ENCODE results near the gene PPP1R13B. TPM values are rescaled to one million over a fixed set of nuclear protein-coding genes. Genes with fewer than 3 reads are reported as not detected.

PPP1R13B gene
- total RNA-seq, 1 experiment from 2014 or later = 17.8 TPM

DNA sequence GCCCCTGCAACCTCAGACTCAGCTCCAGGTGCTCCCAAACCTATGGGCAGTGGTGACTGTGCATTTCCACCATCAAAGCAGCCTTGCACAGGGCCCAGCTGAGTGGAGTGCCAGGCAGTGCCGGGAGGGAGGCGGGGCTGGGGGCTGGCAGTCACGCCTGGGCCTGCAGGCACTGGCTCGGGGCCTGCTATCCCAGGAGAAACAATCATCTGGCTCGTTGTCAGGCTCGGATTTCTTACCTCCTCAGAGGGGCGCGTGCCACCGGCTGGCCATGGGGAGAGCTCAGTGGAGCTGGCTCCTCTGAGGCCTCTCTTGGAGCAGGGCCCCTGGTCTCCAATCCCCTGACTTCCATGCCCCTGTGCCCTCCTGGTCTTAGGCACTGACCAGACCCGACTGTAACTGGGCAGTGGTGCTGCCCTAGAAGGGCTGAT, 20.2 kb upstream of the PPP1R13B start:
- no peak overlapping the region for H3K27ac ChIP-seq (ENCODE audit: low read depth, low read length)
- H3K4me1 ChIP-seq (ENCODE audit: control insufficient read depth in 1 of 2, insufficient read depth in 2 of 2, low read length in 2 of 2) = peaks cover 4 to 28% of the 10 kb centered on the region in 2 experiments
- H3K79me2 ChIP-seq (ENCODE audit: insufficient read depth, low read length) = no peaks in the 10 kb centered on the region
- DNase-seq (ENCODE audit: low read depth, low spot score) = no peak
- ChIA-PET POLR2A (no interaction called here), CTCF (no interaction called here), RAD21 (ENCODE audit: low non-redundant PET in 1 of 2, low total read pairs in 2 of 2, uncharacterized antibody in 2 of 2, unreplicated experiment in 2 of 2) (no interaction called here)
- H3K9me2 ChIP-seq (ENCODE audit: insufficient read depth) = no peaks in the 10 kb centered on the region
- H3K36me3 ChIP-seq (ENCODE audit: control insufficient read depth in 1 of 2, insufficient read depth in 2 of 2, low read length in 2 of 2) = no peaks in the 10 kb centered on the region
- no TSS peak for BruUV-seq (replicated peaks)
- H3K4me3 ChIP-seq (replicated peaks in 1 of 2; ENCODE audit: low read depth in 1 of 2, low read length in 2 of 2) = no peak overlapping the region
- H3K9me3 ChIP-seq (ENCODE audit: control insufficient read depth in 1 of 2, insufficient read depth in 1 of 2, low read depth in 1 of 2, low read length in 2 of 2) = no peaks in the 10 kb centered on the region
- no peak overlapping the region; the same call in 1 of the 2 replicates for H3K4me2 ChIP-seq (ENCODE audit: low read length)
- no peaks in the 10 kb centered on the region for H4K20me1 ChIP-seq (ENCODE audit: insufficient read depth)
- no peak overlapping the region for H2AFZ ChIP-seq (ENCODE audit: low read depth, low read length, poor library complexity, severe bottlenecking)
- no peak for TF ChIP-seq YY1 (IDR thresholded peaks at IDR 0.05; ENCODE audit: extremely low read depth, insufficient replicate concordance, low read depth, low read length)
- TF ChIP-seq EGR1 (IDR thresholded peaks at IDR 0.05; ENCODE audit: low read depth) = no peak
- TF ChIP-seq ZNF274 (IDR thresholded peaks at IDR 0.05; ENCODE audit: low read depth, low read length) = no peak
- no peak for TF ChIP-seq EZH2 (IDR thresholded peaks at IDR 0.05)
- no peak for TF ChIP-seq SRF (IDR thresholded peaks at IDR 0.05; ENCODE audit: low read depth)
- TF ChIP-seq SIN3A (IDR thresholded peaks at IDR 0.05; ENCODE audit: low read depth) = no peak
- intact Hi-C loops (cut with micrococcal nuclease) = no loop called here
- H3K9ac ChIP-seq (ENCODE audit: low read length) = no peak overlapping the region
- ATAC-seq = no peak
- no peaks in the 10 kb centered on the region for H3K27me3 ChIP-seq (ENCODE audit: insufficient read depth, low read length)

DNA sequence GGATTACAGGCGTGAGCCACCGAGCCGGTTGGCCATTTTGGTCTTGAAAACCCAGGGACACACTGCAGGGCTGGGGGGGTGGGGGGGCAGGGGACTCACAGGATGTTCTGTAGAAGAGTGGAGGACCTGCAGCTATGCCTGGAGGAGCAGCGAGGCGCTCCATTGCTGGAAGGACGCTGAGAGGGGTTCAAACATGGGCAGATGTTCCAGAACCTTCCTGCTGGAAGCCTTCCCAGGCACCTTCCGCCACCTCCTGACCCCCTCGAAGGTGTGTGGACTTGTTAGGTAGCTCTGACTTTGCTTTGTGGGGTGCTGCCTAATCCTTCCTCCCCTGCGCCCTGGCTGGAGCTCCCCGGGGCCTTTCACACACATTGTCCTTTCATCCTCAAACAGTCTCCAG, 19.6 kb upstream of the PPP1R13B start:
- POLR2A ChIA-PET = no interaction called here
- intact Hi-C loops (cut with micrococcal nuclease) = no loop called here

More for the DNA sequence above, 19.6 kb upstream of the PPP1R13B start:
- ChIA-PET RAD21 (ENCODE audit: low non-redundant PET in 1 of 2, low total read pairs in 2 of 2, uncharacterized antibody in 2 of 2, unreplicated experiment in 2 of 2) (no interaction called here), CTCF (no interaction called here)
- TF ChIP-seq CBX3 (IDR thresholded peaks at IDR 0.05; ENCODE audit: low read depth) (no peak), EGR1 (IDR thresholded peaks at IDR 0.05; ENCODE audit: low read depth) (no peak), EZH2 (IDR thresholded peaks at IDR 0.05) (no peak), SIN3A (IDR thresholded peaks at IDR 0.05; ENCODE audit: low read depth) (no peak), ZFX (IDR thresholded peaks at IDR 0.05) (no peak), RAD21 (IDR thresholded peaks at IDR 0.05; ENCODE audit: low read depth) (no peak), EZH2phosphoT487 (IDR thresholded peaks at IDR 0.05; ENCODE audit: borderline replicate concordance) (no peak), SRF (IDR thresholded peaks at IDR 0.05; ENCODE audit: low read depth) (no peak)
- TF ChIP-seq, protein P1, sequence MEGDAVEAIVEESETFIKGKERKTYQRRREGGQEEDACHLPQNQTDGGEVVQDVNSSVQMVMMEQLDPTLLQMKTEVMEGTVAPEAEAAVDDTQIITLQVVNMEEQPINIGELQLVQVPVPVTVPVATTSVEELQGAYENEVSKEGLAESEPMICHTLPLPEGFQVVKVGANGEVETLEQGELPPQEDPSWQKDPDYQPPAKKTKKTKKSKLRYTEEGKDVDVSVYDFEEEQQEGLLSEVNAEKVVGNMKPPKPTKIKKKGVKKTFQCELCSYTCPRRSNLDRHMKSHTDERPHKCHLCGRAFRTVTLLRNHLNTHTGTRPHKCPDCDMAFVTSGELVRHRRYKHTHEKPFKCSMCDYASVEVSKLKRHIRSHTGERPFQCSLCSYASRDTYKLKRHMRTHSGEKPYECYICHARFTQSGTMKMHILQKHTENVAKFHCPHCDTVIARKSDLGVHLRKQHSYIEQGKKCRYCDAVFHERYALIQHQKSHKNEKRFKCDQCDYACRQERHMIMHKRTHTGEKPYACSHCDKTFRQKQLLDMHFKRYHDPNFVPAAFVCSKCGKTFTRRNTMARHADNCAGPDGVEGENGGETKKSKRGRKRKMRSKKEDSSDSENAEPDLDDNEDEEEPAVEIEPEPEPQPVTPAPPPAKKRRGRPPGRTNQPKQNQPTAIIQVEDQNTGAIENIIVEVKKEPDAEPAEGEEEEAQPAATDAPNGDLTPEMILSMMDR (IDR thresholded peaks at IDR 0.05 in 2 of 3, conservative IDR thresholded peaks at IDR 0.05 in 1 of 3; ENCODE audit: borderline replicate concordance in 1 of 3, insufficient read depth in 1 of 3, low read depth in 2 of 3, low read length in 2 of 3) = no peak
- TF ChIP-seq, protein P2, sequence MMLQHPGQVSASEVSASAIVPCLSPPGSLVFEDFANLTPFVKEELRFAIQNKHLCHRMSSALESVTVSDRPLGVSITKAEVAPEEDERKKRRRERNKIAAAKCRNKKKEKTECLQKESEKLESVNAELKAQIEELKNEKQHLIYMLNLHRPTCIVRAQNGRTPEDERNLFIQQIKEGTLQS (IDR thresholded peaks at IDR 0.05) = no peak
- TF ChIP-seq, protein P3, sequence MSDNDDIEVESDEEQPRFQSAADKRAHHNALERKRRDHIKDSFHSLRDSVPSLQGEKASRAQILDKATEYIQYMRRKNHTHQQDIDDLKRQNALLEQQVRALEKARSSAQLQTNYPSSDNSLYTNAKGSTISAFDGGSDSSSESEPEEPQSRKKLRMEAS (IDR thresholded peaks at IDR 0.05) = no peak
- no peak overlapping the region for H3K4me2 ChIP-seq (ENCODE audit: low read length)
- ATAC-seq (no peak), DNase-seq (ENCODE audit: low read depth, low spot score) (no peak)
- no TSS peak for BruUV-seq (replicated peaks)
- no peaks in the 10 kb centered on the region for H3K79me2 ChIP-seq (ENCODE audit: insufficient read depth, low read length)
- H3K27me3 ChIP-seq (ENCODE audit: insufficient read depth, low read length) = no peaks in the 10 kb centered on the region
- peaks cover under 1 to 23% of the 10 kb centered on the region in 2 experiments; a peak in 3 of 4 replicates for H3K4me1 ChIP-seq (ENCODE audit: control insufficient read depth in 1 of 2, insufficient read depth in 2 of 2, low read length in 2 of 2)
- no peaks in the 10 kb centered on the region for H3K9me3 ChIP-seq (ENCODE audit: control insufficient read depth in 1 of 2, insufficient read depth in 1 of 2, low read depth in 1 of 2, low read length in 2 of 2)
- no peak overlapping the region for H2AFZ ChIP-seq (ENCODE audit: low read depth, low read length, poor library complexity, severe bottlenecking)
- H3K36me3 ChIP-seq (ENCODE audit: control insufficient read depth in 1 of 2, insufficient read depth in 2 of 2, low read length in 2 of 2) = no peaks in the 10 kb centered on the region
- no peak overlapping the region for H3K4me3 ChIP-seq (replicated peaks in 1 of 2; ENCODE audit: low read depth in 1 of 2, low read length in 2 of 2)
- H3K27ac ChIP-seq (ENCODE audit: low read depth, low read length) = no peak overlapping the region
- H3K9ac ChIP-seq (ENCODE audit: low read length) = no peak overlapping the region
- no peaks in the 10 kb centered on the region for H3K9me2 ChIP-seq (ENCODE audit: insufficient read depth)
- H4K20me1 ChIP-seq (ENCODE audit: insufficient read depth) = no peaks in the 10 kb centered on the region
